Large intestine (tissue), 3 donors: Measurements from ENCODE around the gene TENT4B. TPM values are rescaled to one million over a fixed set of nuclear protein-coding genes. Genes with fewer than 3 reads are reported as not detected.

Experiments used
- DNase-seq, 2 donors: peaks; one replicate each; pipeline versions ENCODE4 v3.0.0 to v3.0.0-alpha.2; 2013
- H3K27ac ChIP-seq: one replicate; pipeline ENCODE4 v1.5.1; 2013; ENCODE audit warnings: low read length
- H3K27me3 ChIP-seq: 2 replicates; pipeline ENCODE4 v1.6.1; 2013; ENCODE audit warnings: low read length; ENCODE audit not compliant: control insufficient read depth, insufficient read depth
- H3K36me3 ChIP-seq: 2 replicates; pipeline ENCODE4 v1.6.1; 2013; ENCODE audit warnings: low read length; ENCODE audit not compliant: control insufficient read depth, insufficient read depth
- H3K4me1 ChIP-seq: one replicate; pipeline ENCODE4 v1.6.1; 2013; ENCODE audit warnings: low read length; ENCODE audit not compliant: control insufficient read depth, insufficient read depth
- H3K4me3 ChIP-seq: one replicate; pipeline ENCODE4 v1.5.1; 2013; ENCODE audit warnings: low read length
- H3K9me3 ChIP-seq: one replicate; pipeline ENCODE4 v1.6.1; 2013; ENCODE audit warnings: mild to moderate bottlenecking, low read depth, low read length, moderate library complexity; ENCODE audit not compliant: control insufficient read depth
- WGBS: methylation state at CpG from one replicate; pipeline ENCODE4 v1.1.5; 2013; ENCODE audit warnings: low lambda C conversion rate; ENCODE audit not compliant: insufficient coverage; 5-methylcytosine and 5-hydroxymethylcytosine counted together
- polyA plus RNA-seq: library from polyadenylated mRNA; unstranded; fragments of 120-200 nt; gene quantifications from one replicate; pipeline ENCODE4 v1.2.1, GENCODE V29; 2013

Gene TENT4B
- polyA plus RNA-seq, 1 donor: 17.2 TPM

DNA sequence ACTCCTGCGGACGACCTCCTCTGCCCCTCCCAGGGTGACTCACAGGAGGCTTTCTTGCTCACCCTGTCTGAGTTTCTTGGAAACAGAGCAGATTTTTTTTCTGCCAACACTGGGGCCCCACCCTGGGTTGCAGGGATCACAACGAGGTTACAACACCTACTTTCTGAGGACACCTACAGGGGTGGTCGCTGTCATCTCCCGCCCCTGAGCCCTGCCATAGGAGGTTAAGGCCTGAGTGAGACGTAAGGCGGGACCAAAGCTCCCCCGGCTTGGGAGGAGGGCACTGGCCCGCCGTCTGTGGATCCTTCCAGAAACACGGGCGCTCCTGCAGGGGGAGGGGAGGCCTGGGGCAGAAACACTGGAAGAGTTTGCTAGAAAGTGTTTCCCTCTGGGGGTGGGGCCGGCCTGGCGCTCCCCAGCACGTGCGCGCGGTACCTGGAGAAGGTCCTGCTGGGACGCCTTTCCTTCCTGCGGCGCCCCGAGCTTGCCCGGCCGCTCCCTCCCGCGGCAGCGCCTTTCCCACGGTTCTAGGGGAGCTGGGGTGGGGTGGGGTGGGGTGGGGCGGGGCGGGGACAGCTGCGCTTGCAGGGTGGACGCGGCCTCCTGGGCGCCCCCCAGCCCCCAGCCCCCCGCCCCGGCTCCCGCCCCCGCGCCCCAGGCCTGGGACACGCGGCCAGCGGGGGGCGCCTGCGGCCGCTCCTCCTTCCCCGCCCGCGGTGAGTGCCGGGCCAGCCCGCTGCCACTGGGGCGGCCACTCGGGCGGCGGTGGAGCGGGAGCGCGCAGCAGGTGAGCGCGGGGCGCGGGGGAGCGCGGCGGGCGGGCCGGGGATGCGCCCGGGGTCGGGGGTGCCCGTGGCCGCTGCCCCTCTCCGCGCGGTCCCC lies 92.6 kb downstream of the TENT4B start:
- no CpG with 5 or more reads among the region's 74 CpGs for WGBS
- peak overlapping the region; percentile 49 for H3K4me3 ChIP-seq
- DNase-seq: peak; percentile 72 to 86
- H3K27me3 ChIP-seq: peaks cover 11% of the 10 kb centered on the region
- H3K36me3 ChIP-seq: no peaks in the 10 kb centered on the region
- H3K27ac ChIP-seq: no peak overlapping the region
- H3K9me3 ChIP-seq: no peaks in the 10 kb centered on the region
- peaks cover 8% of the 10 kb centered on the region for H3K4me1 ChIP-seq

DNA sequence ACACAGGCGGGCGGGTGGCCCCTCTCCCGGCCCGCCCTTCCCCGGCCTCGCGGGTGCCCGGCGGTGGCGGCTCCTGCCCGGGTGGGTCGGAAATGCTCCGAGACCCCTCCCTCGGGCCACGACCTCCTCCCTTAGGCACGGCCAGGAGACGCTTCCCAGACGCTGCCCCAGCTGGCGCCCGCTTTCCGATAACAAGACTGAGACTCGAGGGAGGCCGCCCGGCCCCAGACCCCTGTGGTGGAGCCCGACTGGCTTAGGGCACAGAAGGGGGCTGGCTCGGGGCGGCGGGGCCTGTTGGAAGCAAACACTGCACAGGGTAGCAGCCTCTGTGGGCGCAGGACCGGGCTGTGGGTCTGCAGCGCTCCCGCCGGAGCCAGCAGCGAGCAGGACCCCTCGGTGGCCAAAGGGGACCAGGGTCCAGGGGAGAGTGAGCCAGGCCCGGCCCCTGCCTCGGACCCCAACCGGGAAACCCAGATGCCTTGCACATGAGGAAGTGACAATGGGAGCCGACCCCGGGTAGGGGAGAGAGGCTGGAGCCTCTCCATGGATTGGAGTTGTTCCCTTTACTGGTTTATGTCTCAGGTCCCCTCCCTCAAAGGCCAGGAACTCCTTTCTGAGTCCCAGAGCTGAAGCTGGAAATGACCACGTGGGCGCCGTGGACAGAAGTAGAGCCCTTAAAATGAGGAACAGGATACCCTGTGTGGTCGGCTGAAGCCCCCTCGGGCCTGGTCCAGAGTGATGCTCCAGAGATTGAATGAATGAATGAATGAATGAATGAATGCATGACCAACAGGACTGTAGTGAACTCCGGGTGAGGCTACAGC lies 93.4 kb downstream of the TENT4B start:
- DNase-seq: peak in 1 of 2 donors; percentile 44
- no peaks in the 10 kb centered on the region for H3K36me3 ChIP-seq
- WGBS: no CpG with 5 or more reads among the region's 46 CpGs
- no peaks in the 10 kb centered on the region for H3K9me3 ChIP-seq
- H3K4me3 ChIP-seq: peak overlapping the region; percentile 53
- peaks cover 11% of the 10 kb centered on the region for H3K27me3 ChIP-seq
- H3K27ac ChIP-seq: no peak overlapping the region
- H3K4me1 ChIP-seq: peaks cover 8% of the 10 kb centered on the region

DNA sequence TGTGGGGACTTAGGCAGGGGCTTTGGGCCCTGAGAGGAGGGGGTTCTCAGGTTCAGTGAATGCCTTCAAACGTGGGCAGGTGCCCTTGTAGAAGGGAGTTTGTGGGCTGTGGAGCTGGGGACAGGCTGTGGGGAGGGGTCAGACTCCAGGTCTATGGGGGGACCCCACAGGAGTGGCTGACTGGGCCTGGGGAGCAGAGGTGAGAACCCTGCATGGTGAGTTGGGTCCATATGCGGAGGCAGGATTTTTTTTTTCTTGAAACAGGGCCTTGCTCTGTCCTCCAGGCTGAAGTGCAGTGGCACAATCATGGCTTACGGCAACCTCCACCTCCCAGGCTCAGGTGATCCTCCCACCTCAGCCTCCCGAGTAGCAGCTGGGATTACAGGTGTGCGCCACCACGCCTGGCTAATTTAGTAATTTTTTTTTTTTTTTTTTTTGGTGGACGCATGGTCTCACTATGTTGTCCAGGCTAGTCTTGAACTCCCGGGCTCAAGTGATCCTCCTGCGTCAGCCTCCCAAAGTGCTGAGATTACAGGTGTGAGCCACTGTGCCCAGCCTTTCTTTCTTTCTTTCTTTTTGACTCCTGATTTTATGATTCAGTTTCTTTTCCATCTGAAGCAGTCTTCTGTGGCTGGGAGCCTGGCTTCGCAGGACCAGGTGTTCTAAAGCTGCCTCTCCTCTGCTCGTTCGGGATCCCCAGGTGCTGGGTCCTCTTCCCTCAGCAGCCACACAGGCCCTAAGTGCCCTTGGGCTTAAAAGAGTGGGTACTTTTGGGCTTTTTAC lies 94.2 kb downstream of the TENT4B start:
- Histone ChIP-seq H3K36me3 (no peaks in the 10 kb centered on the region), H3K27me3 (peaks cover 11% of the 10 kb centered on the region), H3K9me3 (no peaks in the 10 kb centered on the region), H3K4me3 (no peak overlapping the region), H3K4me1 (peaks cover 8% of the 10 kb centered on the region), H3K27ac (no peak overlapping the region)
- no CpG with 5 or more reads among the region's 12 CpGs for WGBS
- no peak for DNase-seq

DNA sequence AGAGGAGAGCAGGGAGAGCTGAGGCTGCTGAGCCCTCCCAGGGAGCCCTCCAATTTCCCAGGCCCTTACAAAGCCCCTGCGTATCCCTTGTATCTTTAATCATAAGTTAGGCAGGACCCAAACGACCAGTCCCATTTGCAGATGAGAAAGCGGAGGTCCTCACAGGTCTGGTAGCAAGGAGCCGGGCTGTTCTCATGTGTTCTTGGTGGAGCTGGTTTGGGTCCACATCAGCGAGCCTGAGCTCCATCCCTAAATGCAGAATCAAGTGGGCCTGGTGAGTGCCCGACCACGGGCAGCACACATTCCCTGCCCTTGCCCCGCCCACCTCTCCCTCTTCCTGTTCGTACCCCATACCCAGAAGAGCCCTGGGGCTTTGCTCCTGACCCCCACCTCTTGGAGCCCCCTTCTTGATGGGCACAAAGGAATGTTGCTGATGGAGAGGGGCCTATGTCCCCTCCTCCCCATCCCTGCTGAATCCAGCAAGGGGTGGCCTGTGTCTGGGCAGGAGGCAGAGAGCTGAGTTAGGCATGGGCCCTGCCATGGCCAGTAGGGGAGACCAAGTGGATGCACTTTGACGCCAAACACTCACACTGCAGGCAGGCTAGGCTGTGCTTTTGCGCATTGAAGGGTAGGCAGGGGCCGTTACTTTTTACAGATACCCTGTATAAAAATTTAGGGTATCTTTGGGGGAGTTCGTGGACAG lies 95.0 kb downstream of the TENT4B start:
- Histone ChIP-seq H3K27me3 (peaks cover 11% of the 10 kb centered on the region), H3K9me3 (no peaks in the 10 kb centered on the region), H3K4me3 (no peak overlapping the region), H3K4me1 (peaks cover 8% of the 10 kb centered on the region), H3K27ac (no peak overlapping the region), H3K36me3 (no peaks in the 10 kb centered on the region)
- no CpG with 5 or more reads among the region's 13 CpGs for WGBS
- DNase-seq: no peak

DNA sequence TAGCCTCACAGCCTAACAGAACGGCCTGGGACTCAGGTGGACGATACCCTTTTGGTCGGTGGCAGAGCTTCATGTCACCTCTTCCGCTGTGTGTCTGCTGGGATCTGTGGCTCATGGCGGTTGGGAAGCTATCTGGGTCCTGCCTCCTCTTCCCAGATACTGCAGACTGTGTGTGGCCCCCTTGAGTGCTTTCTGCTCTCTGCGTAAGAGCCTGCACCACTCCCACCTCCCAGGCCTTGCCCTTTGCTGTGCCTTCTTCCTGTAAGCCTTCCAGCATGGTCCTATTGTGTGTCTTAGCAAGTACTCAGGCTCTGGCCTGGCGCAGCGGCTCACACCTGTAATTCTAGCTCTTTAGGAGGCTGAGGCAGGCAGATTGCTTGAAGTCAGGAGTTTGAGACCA lies 95.7 kb downstream of the TENT4B start:
- Histone ChIP-seq H3K27me3 (peaks cover 10% of the 10 kb centered on the region), H3K9me3 (no peaks in the 10 kb centered on the region), H3K36me3 (no peaks in the 10 kb centered on the region), H3K4me3 (no peak overlapping the region), H3K27ac (no peak overlapping the region), H3K4me1 (peaks cover 8% of the 10 kb centered on the region)
- no peak for DNase-seq
- no CpG with 5 or more reads among the region's 8 CpGs for WGBS

DNA sequence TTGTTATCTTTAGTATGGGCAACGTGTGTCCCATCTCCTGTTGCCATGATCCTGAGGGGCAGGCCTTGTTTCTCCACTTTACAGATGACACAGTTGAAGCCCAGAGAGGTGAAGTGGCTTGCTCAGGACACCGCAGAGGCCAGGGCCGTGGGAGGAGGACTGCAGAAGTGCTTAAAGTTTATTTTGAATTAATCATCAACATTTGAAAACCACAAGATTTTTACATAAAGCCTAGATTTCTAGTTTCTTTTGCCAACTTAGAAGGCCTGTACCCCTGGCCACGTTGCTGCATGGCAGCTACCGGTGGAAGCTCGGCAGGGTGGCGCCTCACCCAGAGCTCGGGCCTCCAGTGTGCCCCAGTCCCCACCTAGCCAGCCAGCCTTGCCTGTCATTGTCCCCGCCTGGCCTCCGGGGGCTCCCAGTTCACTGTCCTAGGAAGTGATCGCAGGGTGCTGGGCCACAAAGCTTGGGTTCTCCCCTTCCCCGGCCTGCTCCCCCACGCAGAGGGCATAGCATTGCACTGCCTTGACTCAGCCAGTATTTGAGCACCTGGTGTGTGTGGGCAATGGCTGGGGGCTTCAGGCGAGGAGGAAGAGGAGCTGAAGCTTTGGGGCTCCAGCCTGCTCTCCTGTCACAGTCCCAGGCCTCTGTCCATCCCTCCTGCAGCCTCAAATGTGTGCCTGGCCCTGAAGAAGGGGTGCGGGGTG lies 98.4 kb downstream of the TENT4B start:
- H3K4me3 ChIP-seq: no peak overlapping the region
- H3K4me1 ChIP-seq: no peaks in the 10 kb centered on the region
- no peaks in the 10 kb centered on the region for H3K36me3 ChIP-seq
- WGBS: no CpG with 5 or more reads among the region's 15 CpGs
- no peaks in the 10 kb centered on the region for H3K9me3 ChIP-seq
- no peaks in the 10 kb centered on the region for H3K27me3 ChIP-seq
- no peak overlapping the region for H3K27ac ChIP-seq
- no peak for DNase-seq

DNA sequence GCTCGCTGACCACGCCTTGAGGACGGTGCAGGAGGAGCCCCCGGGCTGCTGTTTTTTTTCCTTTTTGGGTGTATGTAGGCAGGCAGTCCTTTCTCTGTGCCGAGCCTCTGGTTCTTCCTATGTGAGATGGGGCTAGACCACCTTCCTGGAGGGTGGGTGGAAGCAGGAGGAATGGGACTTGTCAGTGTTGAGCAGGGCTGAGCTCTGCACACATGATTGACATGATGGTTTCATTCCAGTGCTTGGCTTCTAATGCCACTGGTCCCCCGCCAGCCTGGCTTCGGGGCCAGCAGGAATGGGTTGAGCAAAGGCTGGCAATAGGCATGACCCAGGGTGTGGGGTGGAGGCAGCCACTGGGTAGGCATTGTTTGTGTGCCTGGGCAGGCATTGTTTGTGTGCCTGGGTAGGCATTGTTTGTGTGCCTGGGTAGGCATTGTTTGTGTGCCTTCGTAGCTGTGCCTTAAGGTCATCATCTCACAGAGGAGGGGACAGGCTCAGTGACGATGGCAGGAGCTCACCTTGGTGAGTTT lies 99.0 kb downstream of the TENT4B start:
- Histone ChIP-seq H3K4me3 (no peak overlapping the region), H3K27me3 (no peaks in the 10 kb centered on the region), H3K36me3 (no peaks in the 10 kb centered on the region), H3K27ac (no peak overlapping the region), H3K4me1 (no peaks in the 10 kb centered on the region), H3K9me3 (no peaks in the 10 kb centered on the region)
- no CpG with 5 or more reads among the region's 9 CpGs for WGBS
- DNase-seq: no peak

DNA sequence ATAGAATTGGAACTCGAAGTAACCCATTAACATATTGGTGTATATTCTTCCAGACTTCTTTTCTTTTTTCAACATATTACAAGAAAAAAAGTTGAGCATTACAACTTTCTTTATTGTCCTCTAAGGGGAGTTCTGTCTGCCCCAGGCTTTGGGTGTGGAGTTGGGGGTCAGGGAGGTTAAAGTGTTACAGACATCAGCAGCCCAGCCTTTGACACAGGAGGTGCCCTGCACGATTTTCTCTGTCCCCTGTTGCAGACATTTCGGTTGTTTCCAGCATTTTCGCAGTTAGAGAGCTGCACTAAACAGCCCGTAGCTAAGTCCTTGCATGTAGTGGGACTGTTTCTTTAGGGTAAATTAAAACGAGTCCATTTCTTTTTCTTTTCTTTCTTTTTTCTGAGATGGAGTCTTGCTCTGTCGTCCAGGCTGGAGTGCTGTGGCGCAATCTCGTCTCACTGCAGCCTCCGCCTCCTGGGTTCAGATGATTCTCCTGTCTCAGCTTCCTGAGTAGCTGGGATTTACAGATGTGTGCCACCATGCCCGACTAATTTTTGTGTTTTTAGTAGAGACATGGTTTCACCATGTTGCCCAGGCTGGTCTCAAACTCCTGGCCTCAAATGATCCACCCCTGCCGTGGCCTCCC lies 99.9 kb downstream of the TENT4B start:
- no peak overlapping the region for H3K4me3 ChIP-seq
- no peaks in the 10 kb centered on the region for H3K27me3 ChIP-seq
- H3K36me3 ChIP-seq: no peaks in the 10 kb centered on the region
- no peak for DNase-seq
- H3K4me1 ChIP-seq: no peaks in the 10 kb centered on the region
- 100% methylated on average over 1 of the region's 12 CpGs for WGBS
- no peaks in the 10 kb centered on the region for H3K9me3 ChIP-seq
- no peak overlapping the region for H3K27ac ChIP-seq

DNA sequence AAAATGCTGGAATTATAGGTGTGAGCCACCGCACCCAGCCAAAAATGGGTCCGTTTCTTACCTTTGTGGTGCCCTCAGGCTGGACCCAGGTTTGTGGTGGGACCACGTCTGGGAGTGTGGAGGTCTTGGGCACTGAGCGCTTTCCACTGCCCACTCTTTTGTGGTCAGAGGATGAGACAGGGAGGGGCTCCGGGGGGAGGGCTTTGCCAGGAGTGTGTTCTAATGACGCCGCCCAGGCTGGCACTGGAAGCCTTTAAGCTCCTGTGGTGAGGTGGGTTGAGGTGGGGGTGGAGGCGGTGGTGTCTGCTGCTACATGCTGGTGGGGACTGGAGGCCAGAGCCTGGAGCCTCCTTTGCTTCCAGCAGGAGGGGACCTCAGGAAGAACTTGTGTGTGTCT lies 100.4 kb downstream of the TENT4B start:
- Histone ChIP-seq H3K27ac (no peak overlapping the region), H3K9me3 (no peaks in the 10 kb centered on the region), H3K27me3 (no peaks in the 10 kb centered on the region), H3K36me3 (no peaks in the 10 kb centered on the region), H3K4me3 (no peak overlapping the region), H3K4me1 (no peaks in the 10 kb centered on the region)
- no peak for DNase-seq
- WGBS: no CpG with 5 or more reads among the region's 8 CpGs
